HepG2 (cell line): ENCODE data around the gene PMFBP1. TPM values are rescaled to one million over a fixed set of nuclear protein-coding genes. Genes with fewer than 3 reads are reported as not detected.

Experiments
- ATF3 ChIP-seq: sonication (generic); formaldehyde crosslinking; IDR thresholded peaks from 2 replicates; pipeline ENCODE4 v1.4.0; 2020; ENCODE audit warnings: missing genetic modification reagents
- BRCA1 ChIP-seq: sonication (generic); formaldehyde crosslinking; IDR thresholded peaks from 2 replicates; pipeline ENCODE4 v1.4.0; 2020; ENCODE audit warnings: missing genetic modification reagents
- BRF2 ChIP-seq: sonication (generic); formaldehyde crosslinking; IDR thresholded peaks from 2 replicates; pipeline ENCODE4 v1.8.1; 2022; ENCODE audit warnings: mild to moderate bottlenecking, missing genetic modification reagents
- CREB1 ChIP-seq, 2 experiments: fragments of 450-650 bp in 1 of 2; IDR thresholded peaks; 2 replicates each; pipeline ENCODE4 v1.6.1; 2016 to 2017; ENCODE audit warnings: control low read depth in 1 of 2, mild to moderate bottlenecking in 1 of 2, missing compliant biosample characterization in 1 of 2, missing genetic modification characterization in 1 of 2
- GTF3A ChIP-seq: sonication (generic); formaldehyde crosslinking; conservative IDR thresholded peaks from 2 replicates; pipeline ENCODE4 v1.4.0; 2020; ENCODE audit warnings: mild to moderate bottlenecking, missing genetic modification reagents
- HMG20A ChIP-seq: IDR thresholded peaks from 2 replicates; pipeline ENCODE4 v1.6.1; 2016; ENCODE audit warnings: borderline replicate concordance
- IKZF5 ChIP-seq: IDR thresholded peaks from 2 replicates; pipeline ENCODE4 v1.6.1; 2018; ENCODE audit warnings: missing genetic modification reagents, mild to moderate bottlenecking, missing compliant biosample characterization
- MAX ChIP-seq: IDR thresholded peaks from 2 replicates; pipeline ENCODE4 v1.6.1; 2012; ENCODE audit warnings: inconsistent platforms
- NAIF1 ChIP-seq: sonication (generic); formaldehyde crosslinking; IDR thresholded peaks from 2 replicates; pipeline ENCODE4 v1.5.0; 2020; ENCODE audit warnings: mild to moderate bottlenecking, missing genetic modification reagents, borderline replicate concordance
- PAXIP1 ChIP-seq: sonication (generic); formaldehyde crosslinking; conservative IDR thresholded peaks from 2 replicates; pipeline ENCODE4 v1.4.0; 2020; ENCODE audit warnings: mild to moderate bottlenecking, missing genetic modification reagents, moderate library complexity
- SPEN ChIP-seq: sonication (generic); formaldehyde crosslinking; IDR thresholded peaks from 2 replicates; pipeline ENCODE4 v1.5.1; 2020; ENCODE audit warnings: low read depth, mild to moderate bottlenecking, missing genetic modification reagents
- TEAD3 ChIP-seq: optimal IDR thresholded peaks from 2 replicates; pipeline ENCODE3; 2016; ENCODE audit warnings: borderline replicate concordance
- ZFP36L2 ChIP-seq: sonication (generic); formaldehyde crosslinking; IDR thresholded peaks from 2 replicates; pipeline ENCODE4 v1.4.0; 2020; ENCODE audit warnings: missing genetic modification reagents
- ZNF17 ChIP-seq: sonication (generic); formaldehyde crosslinking; IDR thresholded peaks from 2 replicates; pipeline ENCODE4 v1.5.0; 2020; ENCODE audit warnings: mild to moderate bottlenecking, missing genetic modification reagents
- ZNF343 ChIP-seq: sonication (generic); formaldehyde crosslinking; IDR thresholded peaks from 2 replicates; pipeline ENCODE4 v1.4.0; 2020; ENCODE audit warnings: mild to moderate bottlenecking, missing genetic modification reagents
- ZNF552 ChIP-seq: sonication (generic); formaldehyde crosslinking; IDR thresholded peaks from 2 replicates; pipeline ENCODE4 v1.9.0; 2022; ENCODE audit warnings: missing genetic modification reagents, mild to moderate bottlenecking, borderline replicate concordance
- ZNF605 ChIP-seq: sonication (generic); formaldehyde crosslinking; IDR thresholded peaks from 2 replicates; pipeline ENCODE4 v1.8.0; 2022; ENCODE audit warnings: mild to moderate bottlenecking, missing genetic modification reagents
- ZNF678 ChIP-seq: sonication (generic); formaldehyde crosslinking; IDR thresholded peaks from 2 replicates; pipeline ENCODE4 v1.4.0; 2020; ENCODE audit warnings: mild to moderate bottlenecking, missing genetic modification reagents
- ZNF691 ChIP-seq: sonication (generic); formaldehyde crosslinking; IDR thresholded peaks from 2 replicates; pipeline ENCODE4 v1.4.0; 2020; ENCODE audit warnings: missing genetic modification reagents, low read depth, mild to moderate bottlenecking, borderline replicate concordance
- ZNF75D ChIP-seq: sonication (generic); formaldehyde crosslinking; IDR thresholded peaks from 2 replicates; pipeline ENCODE4 v1.8.1; 2023; ENCODE audit warnings: missing genetic modification reagents, mild to moderate bottlenecking, borderline replicate concordance
- ZNF768 ChIP-seq: sonication (generic); formaldehyde crosslinking; IDR thresholded peaks from 2 replicates; pipeline ENCODE4 v1.4.0; 2020; ENCODE audit warnings: missing genetic modification reagents
- polyA plus RNA-seq, 8 experiments: library from polyadenylated mRNA; depleted of rRNA in 3 of 8; stranded (reverse) in 7 of 8; unstranded in 1 of 8; fragments of >200 nt; fragmentation: Illumina TruSeq in 4 of 8; extraction: Trizol in 4 of 8; gene quantifications; 2 replicates each; pipeline versions ENCODE4 v1.2.1 to v1.2.3, GENCODE V29; 2011 to 2016; ENCODE audit warnings: low read depth in 4 of 8, missing spikeins in 1 of 8, mixed read lengths in 1 of 8; ENCODE audit not compliant: insufficient read depth in 1 of 8
- total RNA-seq, 5 experiments: library from RNA; depleted of rRNA; stranded (reverse); fragments of >200 nt; fragmentation: Illumina TruSeq; extraction: Trizol; gene quantifications; 2 replicates each; pipeline ENCODE4 v1.2.3, GENCODE V29; 2016; ENCODE audit warnings: low read depth in 1 of 5

PMFBP1 gene
- total and polyA plus RNA-seq, 2 of the 13 experiments (the other 11 are each of a cell fraction or from before 2014, with no cell fraction given) = 1.9 to 3.8 TPM

GRCh38 chr16:72092832-72093447 is 79.0 kb downstream of the PMFBP1 start (continued):
- 0 out of 2 replicates have a peak, but pooled peaks have one; percentile 42 for TF ChIP-seq ZNF552
- no peak for TF ChIP-seq HMG20A (CRISPR knock-in tag)
- no peak for TF ChIP-seq MAX
- 0 out of 2 replicates have a peak, but pooled peaks have one; percentile 14 for TF ChIP-seq BRCA1
- TF ChIP-seq IKZF5 (CRISPR knock-in tag) = no peak
- no peak for TF ChIP-seq ZNF17 (CRISPR knock-in tag)
- 0 out of 2 replicates have a peak, but pooled peaks have one; percentile 61 for TF ChIP-seq NAIF1 (CRISPR knock-in tag)
- TF ChIP-seq ZNF691 (CRISPR knock-in tag) = peak; percentile 26; the same call in 1 of the 2 replicates
- no peak for TF ChIP-seq SPEN (CRISPR knock-in tag)
- TF ChIP-seq ZNF343 (CRISPR knock-in tag) = peak; percentile 58; the same call in 1 of the 2 replicates
- TF ChIP-seq PAXIP1 = no peak
- TF ChIP-seq ATF3 = 0 out of 2 replicates have a peak, but pooled peaks have one; percentile 3
- TF ChIP-seq CREB1 (IDR thresholded peaks at IDR 0.05) = no peak
- TF ChIP-seq CREB1 (CRISPR knock-in tag; IDR thresholded peaks at IDR 0.05) = no peak
- TF ChIP-seq ZNF605 (CRISPR knock-in tag) = no peak; the same call in 1 of the 2 replicates
- 0 out of 2 replicates have a peak, but pooled peaks have one; percentile 31 for TF ChIP-seq GTF3A
- TF ChIP-seq ZNF75D (CRISPR knock-in tag) = no peak
- peak; percentile 67 for TF ChIP-seq TEAD3 (CRISPR knock-in tag)
- no peak for TF ChIP-seq ZFP36L2 (CRISPR knock-in tag)
- TF ChIP-seq ZNF678 (CRISPR knock-in tag) = no peak
- 0 out of 2 replicates have a peak, but pooled peaks have one; percentile 17 for TF ChIP-seq ZNF768
- no peak for TF ChIP-seq BRF2
